Astrocyte (in vitro differentiated cells and primary cell): ENCODE results near the gene SUMF1. TPM values are rescaled to one million over a fixed set of nuclear protein-coding genes. Genes with fewer than 3 reads are reported as not detected.

Source experiments
- DNase-seq: peaks from one replicate; pipeline ENCODE4 v3.0.0-alpha.2; 2010; ENCODE audit warnings: low read depth
- FAIRE-seq: peaks from 2 replicates; lab custom pipeline; 2011; peaks lifted over from hg19 to GRCh38; lab: Jason Lieb, UNC
- H2AFZ ChIP-seq: 2 replicates; pipeline ENCODE4 v1.6.0; 2012; ENCODE audit warnings: low read depth, low read length, inconsistent platforms
- H3K27ac ChIP-seq: 2 replicates; pipeline ENCODE4 v1.5.1; 2011; ENCODE audit warnings: low read depth, low read length, inconsistent platforms
- H3K27me3 ChIP-seq: 2 replicates; pipeline ENCODE4 v1.6.0; 2011; ENCODE audit warnings: low read length, inconsistent platforms; ENCODE audit not compliant: insufficient read depth
- H3K36me3 ChIP-seq: 2 replicates; pipeline ENCODE4 v1.5.1; 2011; ENCODE audit warnings: low read length, inconsistent platforms; ENCODE audit not compliant: insufficient read depth
- H3K4me1 ChIP-seq: 2 replicates; pipeline ENCODE4 v1.5.1; 2011; ENCODE audit warnings: low read length, inconsistent platforms; ENCODE audit not compliant: insufficient read depth
- H3K4me2 ChIP-seq: 2 replicates; pipeline ENCODE4 v1.6.0; 2012; ENCODE audit warnings: low read length, inconsistent platforms
- H3K4me3 ChIP-seq: 2 replicates; pipeline ENCODE4 v1.5.1; 2011; ENCODE audit warnings: low read depth, mild to moderate bottlenecking, low read length, inconsistent platforms; ENCODE audit not compliant: insufficient read depth
- H3K79me2 ChIP-seq: 2 replicates; pipeline ENCODE4 v1.6.0; 2012; ENCODE audit warnings: mild to moderate bottlenecking, low read length, inconsistent platforms; ENCODE audit not compliant: insufficient read depth
- H3K9ac ChIP-seq: 2 replicates; pipeline ENCODE4 v1.6.0; 2012; ENCODE audit warnings: mild to moderate bottlenecking, low read length, inconsistent platforms
- H3K9me3 ChIP-seq: 2 replicates; pipeline ENCODE4 v1.5.1; 2012; ENCODE audit warnings: low read depth, mild to moderate bottlenecking, low read length, inconsistent platforms; ENCODE audit not compliant: insufficient read depth
- H4K20me1 ChIP-seq: 2 replicates; pipeline ENCODE4 v1.6.0; 2012; ENCODE audit warnings: low read length, inconsistent platforms; ENCODE audit not compliant: insufficient read depth
- H3K27ac Mint-ChIP-seq: one replicate; pipeline ENCODE4 v1.8.0; 2021; ENCODE audit warnings: mild to moderate bottlenecking, mixed read lengths; ENCODE audit not compliant: unreplicated experiment
- H3K27me3 Mint-ChIP-seq: one replicate; pipeline ENCODE4 v1.8.0; 2021; ENCODE audit warnings: low read depth, mixed read lengths; ENCODE audit not compliant: unreplicated experiment
- H3K36me3 Mint-ChIP-seq: one replicate; pipeline ENCODE4 v1.8.0; 2021; ENCODE audit warnings: low read depth, mixed read lengths; ENCODE audit not compliant: unreplicated experiment
- H3K4me1 Mint-ChIP-seq: one replicate; pipeline ENCODE4 v1.8.0; 2021; ENCODE audit warnings: low read depth, mixed read lengths; ENCODE audit not compliant: unreplicated experiment
- H3K4me3 Mint-ChIP-seq: one replicate; pipeline ENCODE4 v1.8.0; 2021; ENCODE audit warnings: mild to moderate bottlenecking, moderate library complexity, mixed read lengths; ENCODE audit not compliant: unreplicated experiment
- H3K9me3 Mint-ChIP-seq: one replicate; pipeline ENCODE4 v1.8.0; 2021; ENCODE audit warnings: mild to moderate bottlenecking, mixed read lengths; ENCODE audit not compliant: unreplicated experiment
- CTCF ChIP-seq: IDR thresholded peaks from 2 replicates; pipeline ENCODE4 v1.5.1; 2011; ENCODE audit warnings: low read depth, mild to moderate bottlenecking, inconsistent platforms, low read length, moderate library complexity; ENCODE audit not compliant: insufficient read depth
- EZH2 ChIP-seq: IDR thresholded peaks from 2 replicates; pipeline ENCODE4 v1.6.1; 2012; ENCODE audit warnings: mild to moderate bottlenecking, low read length, inconsistent platforms; ENCODE audit not compliant: insufficient read depth
- total RNA-seq: library from RNA; stranded (reverse); gene quantifications from 2 replicates; pipeline ENCODE4 v1.2.1, GENCODE V29; 2021

The SUMF1 gene
- total RNA-seq, 1 donor from 2014 or later, result 17.4 TPM

- H3K27ac Mint-ChIP-seq, result no peak overlapping the region
- Histone ChIP-seq H3K27ac (no peak overlapping the region), H3K4me1 (peaks cover 5% of the 10 kb centered on the region), H3K79me2 (no peaks in the 10 kb centered on the region), H3K4me2 (no peak overlapping the region), H3K27me3 (peaks cover 8% of the 10 kb centered on the region), H3K9me3 (no peaks in the 10 kb centered on the region), H2AFZ (no peak overlapping the region), H3K36me3 (no peaks in the 10 kb centered on the region), H4K20me1 (no peaks in the 10 kb centered on the region), H3K4me3 (no peak overlapping the region), H3K9ac (no peak overlapping the region)
- TF ChIP-seq CTCF (no peak), EZH2 (no peak)
- no peak for FAIRE-seq
- no peak for DNase-seq
- H3K36me3 Mint-ChIP-seq, result no peaks in the 10 kb centered on the region
- H3K27me3 Mint-ChIP-seq, result peaks cover 21% of the 10 kb centered on the region
- H3K4me1 Mint-ChIP-seq, result no peaks in the 10 kb centered on the region
- no peaks in the 10 kb centered on the region for H3K9me3 Mint-ChIP-seq
- no peak overlapping the region for H3K4me3 Mint-ChIP-seq
Observed at GRCh38 chr3:4497005-4497692, 30.1 kb upstream of the SUMF1 start.

DNA sequence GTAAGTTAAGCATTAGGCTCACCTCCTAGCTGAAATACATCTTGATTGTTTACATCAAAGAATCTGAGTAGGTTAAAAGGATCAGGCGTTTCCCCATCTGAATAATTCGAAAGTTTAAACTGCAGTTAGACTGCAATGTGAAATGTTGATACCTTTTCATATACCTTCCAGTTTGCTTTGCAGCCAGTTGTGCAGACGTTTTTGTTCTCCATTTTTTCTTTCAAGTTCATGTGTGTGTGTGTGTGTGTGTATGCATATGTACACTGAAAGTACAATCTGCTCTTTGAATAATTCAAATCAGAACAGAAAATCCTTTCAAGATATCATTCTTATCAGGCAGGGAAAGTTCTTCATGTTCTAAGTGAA lies 29.0 kb upstream of the SUMF1 start:
- H3K79me2 ChIP-seq, result no peaks in the 10 kb centered on the region
- Mint-ChIP-seq H3K9me3 (no peaks in the 10 kb centered on the region), H3K4me1 (no peaks in the 10 kb centered on the region), H3K27me3 (peaks cover 24% of the 10 kb centered on the region), H3K27ac (no peak overlapping the region), H3K4me3 (no peak overlapping the region), H3K36me3 (no peaks in the 10 kb centered on the region)
- no peaks in the 10 kb centered on the region for H3K9me3 ChIP-seq
- H3K36me3 ChIP-seq, result no peaks in the 10 kb centered on the region
- H3K27ac ChIP-seq, result no peak overlapping the region
- DNase-seq (no peak), FAIRE-seq (no peak)
- no peaks in the 10 kb centered on the region for H4K20me1 ChIP-seq
- H3K27me3 ChIP-seq, result peaks cover 18% of the 10 kb centered on the region
- H3K9ac ChIP-seq, result no peak overlapping the region
- H3K4me1 ChIP-seq, result peaks cover 9% of the 10 kb centered on the region
- TF ChIP-seq EZH2 (no peak), CTCF (no peak)
- H2AFZ ChIP-seq, result no peak overlapping the region
- no peak overlapping the region for H3K4me2 ChIP-seq
- H3K4me3 ChIP-seq, result no peak overlapping the region

GRCh38 chr3:4495294-4496086 lies 28.4 kb upstream of the SUMF1 start:
- TF ChIP-seq EZH2 (no peak), CTCF (no peak)
- H3K27me3 Mint-ChIP-seq, result peaks cover 28% of the 10 kb centered on the region
- H3K36me3 Mint-ChIP-seq, result no peaks in the 10 kb centered on the region
- no peak overlapping the region for H3K27ac Mint-ChIP-seq
- no peak overlapping the region for H3K4me2 ChIP-seq
- FAIRE-seq (no peak), DNase-seq (no peak)
- no peak overlapping the region for H3K9ac ChIP-seq
- no peak overlapping the region for H2AFZ ChIP-seq
- H3K36me3 ChIP-seq, result no peaks in the 10 kb centered on the region
- H3K4me1 Mint-ChIP-seq, result no peaks in the 10 kb centered on the region
- H3K9me3 ChIP-seq, result no peaks in the 10 kb centered on the region
- no peaks in the 10 kb centered on the region for H3K9me3 Mint-ChIP-seq
- H4K20me1 ChIP-seq, result no peaks in the 10 kb centered on the region
- peaks cover 24% of the 10 kb centered on the region for H3K27me3 ChIP-seq
- H3K27ac ChIP-seq, result no peak overlapping the region
- H3K4me1 ChIP-seq, result peaks cover 9% of the 10 kb centered on the region
- no peak overlapping the region for H3K4me3 Mint-ChIP-seq
- H3K79me2 ChIP-seq, result no peaks in the 10 kb centered on the region
- no peak overlapping the region for H3K4me3 ChIP-seq
